MCF 10A (cell line): Measurements from ENCODE around the gene SLC9A3. TPM values are rescaled to one million over a fixed set of nuclear protein-coding genes. Genes with fewer than 3 reads are reported as not detected.

Experiments used
- BruUV-seq: library from RNA; stranded (reverse); fragments of 400-500 nt; replicated peaks from 2 replicates; lab custom pipeline; 2021; lab: Mats Ljungman, UMichigan
- CTCF ChIA-PET: fragments of 300-600 bp; sonication (Branson Sonifier 250); formaldehyde crosslinking; extraction: SDS; loops from one replicate; lab custom pipeline; 2021; ENCODE audit warnings: antibody characterized with exemption, inconsistent platforms; lab: Yijun Ruan, JAX
- POLR2A ChIA-PET: fragments of 300-600, 350-650 bp; sonication (Branson Sonifier 250); formaldehyde crosslinking; extraction: SDS; loops from one replicate; lab custom pipeline; 2020; ENCODE audit warnings: antibody characterized with exemption, inconsistent platforms; lab: Yijun Ruan, JAX
- DNase-seq: peaks from one replicate; pipeline ENCODE4 v3.0.0-alpha.2; 2018; ENCODE audit not compliant: unreplicated experiment
- H3K27ac Mint-ChIP-seq: one replicate; pipeline ENCODE4 v1.8.0; 2022; ENCODE audit warnings: mild to moderate bottlenecking, low read depth, mixed read lengths; ENCODE audit not compliant: unreplicated experiment
- H3K27me3 Mint-ChIP-seq: one replicate; pipeline ENCODE4 v1.8.0; 2022; ENCODE audit warnings: mixed read lengths; ENCODE audit not compliant: insufficient read depth, unreplicated experiment
- H3K36me3 Mint-ChIP-seq: one replicate; pipeline ENCODE4 v1.8.0; 2022; ENCODE audit warnings: mild to moderate bottlenecking, moderate library complexity, mixed read lengths; ENCODE audit not compliant: insufficient read depth, unreplicated experiment
- H3K4me1 Mint-ChIP-seq: one replicate; pipeline ENCODE4 v1.8.0; 2022; ENCODE audit warnings: mixed read lengths; ENCODE audit not compliant: insufficient read depth, unreplicated experiment
- H3K4me3 Mint-ChIP-seq: one replicate; pipeline ENCODE4 v1.8.0; 2022; ENCODE audit warnings: mild to moderate bottlenecking, moderate library complexity, mixed read lengths; ENCODE audit not compliant: unreplicated experiment
- H3K9me3 Mint-ChIP-seq: one replicate; pipeline ENCODE4 v1.8.0; 2022; ENCODE audit warnings: mixed read lengths; ENCODE audit not compliant: unreplicated experiment
- CTCF ChIP-seq: fragments of 200-600 bp; IDR thresholded peaks from one replicate; pipeline ENCODE4 v1.8.0; 2022; ENCODE audit warnings: antibody characterized with exemption, mild to moderate bottlenecking; ENCODE audit not compliant: unreplicated experiment
- intact Hi-C: fragments of 100-400 bp; cut with micrococcal nuclease; formaldehyde crosslinking; loops from 2 replicates; pipeline ENCODE4 v1.14.1; 2022
- total RNA-seq: library from RNA; stranded (reverse); gene quantifications from 2 replicates; pipeline ENCODE4 v1.2.3, GENCODE V29; 2022

The SLC9A3 gene
- total RNA-seq, 1 experiment from 2014 or later, result 1.0 TPM

DNA sequence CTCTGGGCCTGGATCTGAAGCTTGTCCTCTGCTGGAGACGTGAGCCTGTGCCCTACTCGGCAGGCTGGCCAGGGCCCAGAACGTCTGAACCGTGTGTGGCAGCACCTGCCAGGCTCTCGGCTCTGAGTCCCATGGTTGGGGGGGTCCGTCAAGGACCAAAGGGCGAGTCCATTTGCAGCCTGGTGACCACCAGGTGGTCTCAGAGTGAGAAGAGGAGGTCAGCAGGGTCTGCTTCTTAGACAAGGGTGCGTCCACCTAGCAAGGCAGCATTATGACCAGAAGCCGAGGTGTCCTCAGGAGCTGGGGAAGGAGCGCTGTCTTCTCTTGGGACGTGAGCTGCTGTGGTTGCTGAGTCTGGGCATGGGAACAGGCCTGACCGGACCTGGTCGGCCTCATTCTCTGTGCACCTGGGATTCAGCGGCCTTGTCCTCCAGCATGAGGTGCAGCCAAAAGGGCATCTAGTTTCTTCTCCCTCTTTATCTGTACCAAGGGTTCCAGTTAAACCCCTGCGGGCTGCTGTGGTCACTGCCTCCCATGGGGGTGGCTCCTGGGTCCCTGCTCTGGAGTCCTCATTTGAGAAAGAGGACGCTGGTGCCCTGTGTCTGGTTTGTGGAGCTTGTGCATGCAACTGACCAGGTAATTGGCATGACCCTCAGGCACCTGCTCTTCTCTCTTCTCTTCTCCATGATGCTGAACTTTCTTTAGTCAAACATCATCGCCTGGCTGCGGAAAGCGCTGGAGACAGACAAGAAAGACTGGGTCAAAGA is 66.9 kb downstream of the SLC9A3 start:
- Mint-ChIP-seq H3K4me3 (no peak overlapping the region), H3K36me3 (peaks cover 73% of the 10 kb centered on the region), H3K27ac (no peak overlapping the region), H3K9me3 (no peaks in the 10 kb centered on the region), H3K27me3 (no peaks in the 10 kb centered on the region), H3K4me1 (peaks cover 33% of the 10 kb centered on the region)
- POLR2A ChIA-PET, result interaction anchor here (0.5 to 3.8 kb wide), 2 partner anchors 15 to 353 kb away, joined by 3 to 14 read pairs; no protein-coding TSS in a partner anchor
- no peak for DNase-seq
- intact Hi-C loops, result no loop called here
- CTCF ChIA-PET, result interaction anchor here (0.5 to 1.9 kb wide), 4 partner anchors 10 to 113 kb away, joined by 3 to 12 read pairs (median 4); no protein-coding TSS in a partner anchor
- no peak for TF ChIP-seq CTCF
- BruUV-seq, result no TSS peak

GRCh38 chr5:456351-457194 is 67.7 kb downstream of the SLC9A3 start:
- no peak for DNase-seq
- Mint-ChIP-seq H3K27ac (no peak overlapping the region), H3K36me3 (peaks cover 73% of the 10 kb centered on the region), H3K4me3 (no peak overlapping the region), H3K4me1 (peaks cover 33% of the 10 kb centered on the region), H3K9me3 (no peaks in the 10 kb centered on the region), H3K27me3 (no peaks in the 10 kb centered on the region)
- BruUV-seq, result no TSS peak
- intact Hi-C loops, result no loop called here
- CTCF ChIA-PET, result interaction anchor here (0.5 to 1.9 kb wide), 4 partner anchors 10 to 113 kb away, joined by 3 to 12 read pairs (median 4); no protein-coding TSS in a partner anchor
- TF ChIP-seq CTCF, result no peak
- POLR2A ChIA-PET, result interaction anchor here (0.5 to 3.8 kb wide), 2 partner anchors 16 to 352 kb away, joined by 3 to 14 read pairs; no protein-coding TSS in a partner anchor

- Mint-ChIP-seq H3K4me1 (peaks cover 33% of the 10 kb centered on the region), H3K4me3 (no peak overlapping the region), H3K36me3 (peaks cover 71% of the 10 kb centered on the region), H3K9me3 (no peaks in the 10 kb centered on the region), H3K27ac (no peak overlapping the region), H3K27me3 (no peaks in the 10 kb centered on the region)
- CTCF ChIA-PET, result no interaction called here
- intact Hi-C loops, result no loop called here
- POLR2A ChIA-PET, result no interaction called here
- DNase-seq, result no peak
- no peak for TF ChIP-seq CTCF
- no TSS peak for BruUV-seq
Observed at GRCh38 chr5:455806-456205, 68.4 kb downstream of the SLC9A3 start.

DNA sequence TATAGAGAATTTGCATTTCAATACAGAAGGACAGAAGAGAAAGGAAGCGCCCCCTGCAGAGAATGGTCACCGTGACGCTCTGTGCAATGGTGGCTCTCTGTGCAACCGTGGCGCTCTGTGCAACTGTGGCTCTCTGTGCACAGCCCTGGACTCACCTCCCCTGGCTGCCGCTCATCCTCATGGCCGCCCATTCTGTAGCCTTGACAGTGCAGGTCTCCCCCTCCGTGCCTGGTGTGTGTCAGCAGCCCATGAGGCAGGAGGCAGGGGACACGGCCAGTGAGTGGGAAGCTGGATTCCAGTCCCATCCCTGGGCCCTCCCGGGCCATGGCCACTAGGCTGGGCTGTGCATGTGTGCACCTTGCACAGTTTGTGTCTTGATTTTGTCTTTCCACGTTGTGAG is 69.3 kb downstream of the SLC9A3 start:
- Mint-ChIP-seq H3K27ac (no peak overlapping the region), H3K36me3 (peaks cover 70% of the 10 kb centered on the region), H3K27me3 (no peaks in the 10 kb centered on the region), H3K4me3 (no peak overlapping the region), H3K9me3 (no peaks in the 10 kb centered on the region), H3K4me1 (peaks cover 33% of the 10 kb centered on the region)
- no TSS peak for BruUV-seq
- no peak for DNase-seq
- TF ChIP-seq CTCF, result no peak
- POLR2A ChIA-PET, result no interaction called here
- intact Hi-C loops, result no loop called here
- CTCF ChIA-PET, result interaction anchor here (0.7 kb wide), 1 partner anchor 380 kb away, joined by 3 read pairs; no protein-coding TSS in a partner anchor
